PFSK-1 (cell line): Measurements from ENCODE around the gene COPA.

ENCODE experiments used
- POLR2AphosphoS5 ChIP-seq: IDR thresholded peaks from 2 replicates; pipeline ENCODE4 v1.6.1; 2012; ENCODE audit warnings: low read depth, mild to moderate bottlenecking, control low read depth, low read length, moderate library complexity
- REST ChIP-seq, 2 experiments: IDR thresholded peaks; 2 replicates each; pipeline versions ENCODE4 v1.6.1 to v1.8.0; 2011 to 2012; ENCODE audit warnings: low read depth in 2 of 2, low read length in 2 of 2, control low read depth in 1 of 2, inconsistent platforms in 1 of 2, mild to moderate bottlenecking in 1 of 2, moderate library complexity in 1 of 2; ENCODE audit not compliant: insufficient read depth in 1 of 2
- TAF1 ChIP-seq: IDR thresholded peaks from 2 replicates; pipeline ENCODE4 v1.6.1; 2012; ENCODE audit warnings: low read length, control low read depth, borderline replicate concordance; ENCODE audit not compliant: insufficient read depth

GRCh38 chr1:160251687-160252526 lies 91.1 kb downstream of the COPA start:
- TF ChIP-seq REST (IDR thresholded peaks at IDR 0.05; ENCODE audit: insufficient read depth in 1 of 2, low read depth in 2 of 2, low read length in 2 of 2) (no peak), POLR2AphosphoS5 (no peak), TAF1 (no peak)
